Endothelial cell of umbilical vein (primary cell): ENCODE results near the gene DNAH6.

Experiments
- CTCF ChIP-seq, 2 donors: IDR thresholded peaks; 1 replicate in 1 of 2; 2 replicates in 1 of 2; pipeline ENCODE4 v1.5.1; 2011; ENCODE audit warnings: low read length in 2 of 2, mild to moderate bottlenecking in 2 of 2, moderate library complexity in 2 of 2, control low read depth in 1 of 2, inconsistent platforms in 1 of 2, low read depth in 1 of 2; ENCODE audit not compliant: insufficient read depth in 1 of 2; ENCODE audit errors: extremely low read depth in 1 of 2
- EZH2 ChIP-seq: IDR thresholded peaks from 2 replicates; pipeline ENCODE4 v1.6.1; 2012; ENCODE audit warnings: borderline replicate concordance, low read depth, mild to moderate bottlenecking, moderate library complexity, low read length, inconsistent platforms; ENCODE audit not compliant: severe bottlenecking
- FOS ChIP-seq: IDR thresholded peaks from 2 replicates; pipeline ENCODE4 v1.6.1; 2011; ENCODE audit warnings: mild to moderate bottlenecking, low read length, moderate library complexity, borderline replicate concordance; ENCODE audit not compliant: insufficient read depth
- JUN ChIP-seq: IDR thresholded peaks from 2 replicates; pipeline ENCODE4 v1.6.1; 2011; ENCODE audit warnings: borderline replicate concordance, low read depth; ENCODE audit not compliant: insufficient read length, insufficient read depth
- MAX ChIP-seq: IDR thresholded peaks from 2 replicates; pipeline ENCODE4 v1.6.1; 2011; ENCODE audit not compliant: insufficient read depth, insufficient read length
- MYC ChIP-seq: IDR thresholded peaks from one replicate; pipeline ENCODE4 v1.6.1; 2011; ENCODE audit warnings: mild to moderate bottlenecking, low read depth, low read length
- POLR2A ChIP-seq: IDR thresholded peaks from 2 replicates; pipeline ENCODE4 v1.6.1; 2012; ENCODE audit warnings: low read depth, mild to moderate bottlenecking, control low read depth, low read length
- POLR2AphosphoS5 ChIP-seq: IDR thresholded peaks from 2 replicates; pipeline ENCODE4 v1.6.1; 2012; ENCODE audit warnings: low read depth, mild to moderate bottlenecking, control low read depth, low read length, moderate library complexity; ENCODE audit not compliant: insufficient read depth

- TF ChIP-seq EZH2 = no peak
- TF ChIP-seq POLR2A = no peak
- no peak for TF ChIP-seq CTCF (IDR thresholded peaks at IDR 0.05; ENCODE audit: extremely low read depth in 1 of 2, insufficient read depth in 1 of 2, low read depth in 1 of 2, low read length in 2 of 2)
- no peak for TF ChIP-seq JUN
- TF ChIP-seq POLR2AphosphoS5 = no peak
- no peak for TF ChIP-seq FOS
- no peak for TF ChIP-seq MAX
- TF ChIP-seq MYC = no peak
These were observed 29.7 kb upstream of the DNAH6 start for GRCh38 chr2:84486441-84487115.
